Measurements from ENCODE around the gene NAALADL2.
A peak's percentile ranks its signal among the peaks of the same experiment; 100 is the strongest.
"Not testable (repeated sequence)": the region's sequence is repeated elsewhere in the genome, so short reads cannot be mapped to it uniquely, and the experiment has no call there.

The NAALADL2 gene

DNA sequence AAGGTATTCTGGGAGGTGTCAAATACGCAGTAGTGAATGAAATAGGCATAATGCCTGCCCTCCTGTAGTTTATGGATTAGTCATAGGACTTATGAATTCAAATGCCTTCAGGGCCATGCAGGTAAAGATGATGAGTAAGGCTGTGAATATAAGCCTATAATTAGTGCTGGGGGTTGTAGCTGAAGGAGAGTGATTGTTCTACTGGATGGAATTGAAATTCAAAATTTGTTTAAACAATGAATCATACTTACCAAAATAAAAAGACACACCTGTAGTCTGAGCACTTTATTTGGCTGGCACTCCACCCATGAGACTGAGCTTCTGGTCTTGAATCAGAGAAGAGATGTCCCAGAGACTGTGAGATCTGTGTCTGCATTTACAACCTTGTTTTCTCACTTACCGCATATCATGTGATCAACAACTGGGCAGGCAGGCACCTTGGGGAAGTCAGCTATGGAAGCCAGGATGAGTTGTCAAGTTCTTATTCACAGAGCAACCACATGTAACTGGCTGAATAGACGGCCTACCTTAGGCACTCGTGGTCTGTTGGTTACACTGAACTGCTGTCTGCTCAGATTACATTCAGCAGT, 291.8 kb downstream of the NAALADL2 start:
- peak; percentile 91 for DNase-seq

DNA sequence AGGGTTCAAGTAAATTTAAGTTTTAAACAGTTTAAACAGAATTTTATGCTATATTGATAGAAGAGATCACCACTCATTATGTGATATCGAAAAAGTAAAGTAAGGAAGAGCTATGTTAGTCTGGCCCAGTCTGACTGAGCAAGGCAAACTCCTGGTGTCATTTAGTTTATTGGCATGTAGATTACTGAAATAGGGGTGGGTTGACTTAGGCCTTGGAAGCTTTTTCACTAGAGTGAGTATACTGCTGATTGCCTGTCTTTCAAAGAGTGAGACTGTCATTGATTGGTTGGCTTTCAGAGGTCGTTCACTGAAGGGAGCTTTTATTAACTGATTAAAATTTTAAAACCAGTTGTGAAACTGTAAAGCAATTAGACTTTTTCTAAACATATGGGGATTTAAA, 294.5 kb downstream of the NAALADL2 start:
- DNase-seq: no peak

DNA sequence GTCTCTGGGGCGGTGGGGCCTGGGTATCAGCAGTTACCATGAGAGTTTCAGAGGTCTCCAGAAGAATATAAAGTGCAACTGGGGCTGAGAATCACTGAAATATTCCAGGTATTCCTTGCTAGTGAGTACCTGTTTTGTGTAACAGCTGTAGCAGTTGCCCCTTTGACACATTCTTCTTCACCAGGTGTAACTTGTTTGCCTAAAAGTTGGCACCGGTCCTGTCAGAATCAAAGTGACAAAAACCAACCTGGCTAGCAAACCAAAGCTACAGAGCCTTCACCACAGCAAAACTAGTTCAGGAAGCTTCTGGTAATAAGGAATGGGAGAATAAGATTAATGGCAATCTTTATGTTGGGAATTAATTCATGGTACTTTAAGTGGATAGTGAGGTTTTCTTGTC, 296.0 kb downstream of the NAALADL2 start:
- peak; percentile 27 for DNase-seq

DNA sequence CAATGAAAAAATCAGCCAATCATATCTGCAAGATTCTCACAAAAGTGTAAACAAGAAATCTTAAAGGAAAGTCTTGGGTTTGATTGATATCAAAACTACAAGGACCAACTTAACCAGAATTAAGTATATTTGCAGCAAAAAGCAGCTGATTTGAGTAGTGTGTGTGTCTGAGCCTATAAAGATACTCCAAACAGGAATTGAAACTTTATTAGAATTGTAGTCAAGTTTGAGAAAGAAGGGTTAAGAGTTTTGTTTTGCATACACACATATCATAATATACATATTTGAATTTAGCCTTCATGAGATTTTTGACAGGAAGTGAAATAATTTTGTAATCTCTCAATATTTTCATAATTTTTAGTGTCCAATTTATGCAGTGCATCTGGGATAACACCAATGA, 300.1 kb downstream of the NAALADL2 start:
- no peak for DNase-seq

DNA sequence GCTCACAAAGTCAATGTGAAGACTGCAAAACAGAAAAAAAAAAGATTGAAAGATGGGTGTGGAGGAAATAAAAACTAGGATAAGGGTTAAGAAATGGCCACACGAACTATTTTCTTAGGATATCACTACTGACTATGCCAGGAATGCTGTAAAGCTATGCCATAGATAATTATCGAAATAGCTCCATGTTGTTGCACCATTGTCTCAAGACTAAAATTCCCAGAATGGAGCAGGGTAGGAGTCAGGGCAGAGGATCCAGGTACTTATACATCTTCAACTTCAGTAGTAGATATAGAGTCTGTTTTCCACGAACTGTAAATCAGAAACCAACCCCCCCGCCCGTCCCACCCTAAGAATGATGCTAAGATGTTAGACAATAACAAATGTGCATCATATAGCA, 302.2 kb downstream of the NAALADL2 start:
- DNase-seq: no peak

DNA sequence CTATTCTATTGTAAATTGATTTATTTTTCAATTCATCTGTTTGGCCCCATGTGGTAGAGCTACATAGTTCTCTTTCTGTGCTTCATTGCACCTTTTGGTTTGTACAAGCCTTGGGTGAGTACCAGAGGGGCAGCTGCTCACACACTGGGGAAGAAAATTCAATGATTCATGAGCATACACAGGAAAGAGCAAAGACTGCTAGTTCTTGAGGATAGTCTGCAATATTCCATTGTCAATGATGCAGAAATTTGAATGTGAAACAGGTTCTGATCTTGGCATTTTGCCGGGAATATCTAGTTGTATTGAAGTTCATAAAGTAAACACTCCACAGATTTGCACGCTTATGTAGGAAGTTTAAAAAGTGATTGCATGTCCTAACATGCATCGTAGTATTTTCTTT, 304.6 kb downstream of the NAALADL2 start:
- peak; percentile 96 for DNase-seq

DNA sequence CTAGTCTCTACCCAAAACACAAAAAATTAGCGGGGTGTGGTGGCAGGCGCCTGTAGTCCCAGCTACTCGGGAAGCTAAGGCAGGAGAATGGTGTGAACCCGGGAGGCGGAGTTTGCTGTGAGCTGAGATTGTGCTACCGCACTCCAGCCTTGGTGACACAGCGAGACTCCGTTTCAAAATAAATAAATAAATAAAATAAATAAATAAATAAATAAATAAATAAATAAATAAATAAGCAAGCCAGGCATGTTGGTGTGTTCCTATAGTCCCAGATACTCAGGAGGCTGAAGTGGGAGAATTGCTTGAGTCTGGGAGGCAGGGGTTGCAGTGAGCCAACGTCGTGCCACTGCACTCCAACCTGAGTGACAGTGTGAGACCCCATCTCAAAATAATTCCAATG, 314.0 kb downstream of the NAALADL2 start:
- DNase-seq: not testable (repeated sequence)

DNA sequence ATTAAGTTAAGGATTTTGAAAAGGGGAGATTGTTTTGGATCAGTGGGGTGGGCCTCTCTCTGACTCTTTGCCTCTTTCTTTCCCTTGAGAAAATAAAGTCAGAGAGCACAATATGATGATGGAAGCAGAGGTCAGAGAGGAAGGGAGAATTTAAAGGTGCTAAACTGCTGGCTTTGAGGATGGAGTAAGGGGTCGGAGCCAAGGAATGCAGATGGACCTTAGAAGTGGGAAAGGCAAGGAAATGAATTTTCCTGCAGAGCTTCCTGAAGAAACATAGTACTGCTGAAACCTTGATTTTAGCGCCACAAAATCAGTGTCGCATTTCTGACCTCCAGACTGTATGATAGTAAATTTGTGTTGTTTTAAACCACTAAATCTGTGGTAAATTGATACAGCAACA, 317.4 kb downstream of the NAALADL2 start:
- no peak for DNase-seq

DNA sequence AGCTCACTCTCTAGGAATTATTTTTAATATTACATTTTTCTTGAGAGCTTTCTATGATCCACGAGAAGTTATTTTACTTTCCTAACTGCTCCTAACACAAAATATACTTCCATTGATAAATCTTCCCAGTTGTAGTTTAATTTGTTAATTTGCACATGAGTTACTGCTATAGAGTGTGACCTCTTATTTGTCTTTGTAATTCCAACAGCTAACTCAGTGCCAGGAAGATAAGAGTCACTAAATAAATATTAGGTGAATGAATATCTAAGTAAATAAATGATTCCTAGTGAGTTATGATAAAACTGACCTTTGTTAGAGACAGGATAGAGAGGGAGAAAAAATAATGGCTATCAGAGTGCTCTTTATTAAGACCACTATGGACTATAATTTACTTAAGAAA, 319.9 kb downstream of the NAALADL2 start:
- peak; percentile 86 for DNase-seq

DNA sequence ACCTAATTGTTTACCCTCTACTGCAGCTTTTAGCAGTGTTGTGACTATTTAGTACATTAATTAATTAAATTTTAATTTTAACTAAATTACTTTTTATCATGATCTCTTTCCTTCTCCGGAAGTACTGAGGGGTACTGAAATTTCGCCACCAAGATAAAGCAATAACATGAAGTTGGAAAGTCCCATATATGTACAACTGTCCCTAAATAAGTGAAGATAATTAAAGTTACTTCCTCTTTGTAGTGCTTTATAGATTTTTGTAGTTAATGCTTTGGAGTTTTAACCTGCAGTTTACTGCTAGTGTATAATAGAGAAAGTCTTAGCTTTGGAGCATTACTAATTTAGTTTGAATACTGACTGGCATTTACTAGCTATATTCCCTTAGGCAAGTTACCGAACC, 325.3 kb downstream of the NAALADL2 start:
- no peak for DNase-seq

DNA sequence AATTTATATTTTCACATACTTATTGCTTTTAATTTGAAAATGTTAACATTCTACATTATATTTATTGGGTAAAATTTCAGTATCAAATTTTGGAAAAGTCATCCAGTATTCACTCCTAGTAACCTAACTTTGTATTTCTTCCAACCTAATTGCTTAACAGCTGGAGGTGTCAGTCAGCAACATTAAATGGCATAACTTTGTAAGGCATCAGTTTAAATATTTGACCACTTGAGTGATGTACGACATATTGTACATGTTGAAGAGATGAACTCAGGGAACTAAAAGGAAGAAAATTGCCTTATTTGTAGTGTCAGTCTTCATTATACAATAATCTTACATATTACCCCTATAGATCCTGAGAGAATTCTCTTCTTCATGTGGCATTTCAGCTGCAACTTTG, 326.8 kb downstream of the NAALADL2 start:
- peak; percentile 4 for DNase-seq

DNA sequence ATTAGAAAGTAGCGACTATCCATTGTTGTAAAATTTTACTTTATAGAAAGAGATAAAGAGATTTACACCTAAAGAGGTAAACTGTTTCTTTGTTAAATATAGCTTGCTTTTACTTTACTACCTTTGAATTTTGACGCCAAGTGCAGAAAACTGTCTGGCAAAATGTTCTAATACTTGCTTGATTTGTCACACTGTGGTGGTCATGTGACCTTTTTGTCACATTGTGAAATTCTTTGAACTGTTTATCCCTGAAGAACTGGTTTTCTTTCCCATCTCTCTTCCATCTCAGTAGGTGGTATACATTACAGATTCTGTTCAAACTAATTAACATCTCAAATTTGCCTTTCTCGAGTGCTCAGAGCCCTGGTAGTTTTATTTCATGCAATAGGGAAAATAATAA, 327.4 kb downstream of the NAALADL2 start:
- peak; percentile 6 for DNase-seq

DNA sequence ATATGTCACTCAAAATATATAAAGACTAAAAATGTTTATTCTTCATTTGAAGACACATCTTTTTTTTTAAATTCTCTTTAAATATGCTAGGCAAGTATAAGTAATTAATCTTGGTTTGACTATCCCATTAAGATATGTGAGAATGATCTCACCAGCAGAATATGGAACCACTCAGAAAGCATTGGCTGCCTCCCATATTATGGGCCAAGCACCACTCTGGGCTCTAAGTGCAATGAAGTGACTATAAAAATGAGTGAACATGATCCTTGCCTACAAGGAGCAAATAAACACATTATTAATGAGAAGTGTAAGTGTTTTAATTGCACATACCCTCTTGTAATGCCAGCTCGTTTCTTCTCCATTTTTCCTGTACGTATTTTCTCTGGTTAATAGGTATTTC, 328.5 kb downstream of the NAALADL2 start:
- no peak for DNase-seq

DNA sequence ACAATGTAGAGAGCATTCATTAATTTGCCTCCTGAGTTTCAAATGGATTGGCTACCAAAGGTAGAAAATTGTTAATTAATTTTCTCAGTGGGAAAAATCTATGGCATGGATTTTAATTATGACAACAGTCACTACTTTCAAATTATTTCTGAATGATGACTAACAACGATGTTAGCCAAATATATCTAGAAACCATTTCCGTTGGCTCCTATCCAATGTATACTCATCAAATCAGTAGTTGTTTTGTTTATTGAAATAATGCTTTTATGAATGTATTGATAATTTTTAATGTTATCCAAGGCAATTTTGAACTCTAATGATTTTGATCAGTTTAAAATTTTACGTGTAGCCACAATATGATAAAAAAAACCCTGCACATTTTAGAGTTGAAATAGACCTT, 333.4 kb downstream of the NAALADL2 start:
- no peak for DNase-seq

DNA sequence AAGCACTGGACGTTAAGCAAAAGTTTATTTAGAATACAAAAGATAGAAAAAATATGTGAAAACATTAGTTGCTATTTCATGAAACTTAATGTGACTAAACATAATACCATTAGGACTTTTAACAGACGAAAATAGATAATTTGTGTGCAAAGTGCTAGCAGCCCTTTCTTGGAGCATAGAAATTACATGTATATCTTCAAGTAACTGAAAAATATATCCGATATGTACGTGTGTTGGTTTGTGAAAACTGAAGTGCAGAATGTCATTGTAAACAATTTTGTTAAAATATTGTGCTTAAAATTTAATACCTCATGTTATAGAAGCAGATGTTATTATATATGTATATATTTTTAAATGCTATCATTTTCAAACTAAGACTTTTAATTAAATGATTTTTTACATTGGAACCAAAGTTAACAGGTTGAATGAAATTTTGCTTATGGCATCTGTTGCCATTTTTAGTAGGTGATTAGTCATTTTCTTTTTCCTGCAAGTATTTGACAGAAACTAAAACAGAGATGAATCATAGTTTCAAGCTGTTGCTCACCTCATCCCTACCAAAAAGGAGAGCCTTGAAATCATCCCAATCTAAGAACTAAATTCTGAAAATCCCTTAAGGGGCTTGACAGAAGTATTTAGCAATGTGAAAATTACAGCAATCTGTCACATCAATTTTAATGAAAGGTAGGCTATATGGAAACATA, 334.8 kb downstream of the NAALADL2 start:
- peak; percentile 62 for DNase-seq

DNA sequence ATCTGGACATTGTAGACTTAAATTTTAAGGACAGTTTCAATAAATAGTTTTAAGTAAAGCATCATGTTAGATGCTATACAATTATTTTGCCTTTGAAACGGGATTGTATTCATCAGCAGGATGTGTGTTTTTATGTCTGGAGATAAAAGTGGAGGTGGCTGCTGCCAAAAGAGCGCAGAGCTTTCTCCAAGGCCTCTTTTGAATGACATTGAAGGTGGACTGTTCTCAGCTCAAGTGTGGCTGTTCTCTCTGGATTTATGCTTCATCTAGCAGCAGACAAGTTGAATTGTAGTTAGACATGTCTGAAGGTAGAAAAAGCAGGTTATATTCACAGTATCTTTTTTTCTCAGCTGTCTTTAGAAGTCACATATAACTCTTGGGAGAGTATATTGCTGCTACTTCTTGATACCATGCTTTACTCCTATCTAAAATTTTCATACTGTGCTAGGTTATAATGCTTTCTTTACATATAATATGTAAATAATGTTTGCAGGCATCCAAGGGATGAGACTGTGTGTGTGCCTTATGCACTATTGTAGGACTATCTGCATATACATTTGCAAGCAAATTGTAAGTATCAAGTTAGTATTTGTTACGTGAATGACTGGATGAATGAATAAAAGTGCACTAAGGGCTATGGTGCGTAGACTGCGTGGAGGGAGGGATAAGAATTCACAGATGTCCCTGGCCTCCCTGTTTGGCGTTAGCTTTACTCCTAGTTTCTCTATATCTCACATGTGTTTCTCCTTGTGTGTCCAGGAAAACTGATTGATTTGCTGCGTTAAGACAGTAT, 340.1 kb downstream of the NAALADL2 start:
- DNase-seq: no peak

DNA sequence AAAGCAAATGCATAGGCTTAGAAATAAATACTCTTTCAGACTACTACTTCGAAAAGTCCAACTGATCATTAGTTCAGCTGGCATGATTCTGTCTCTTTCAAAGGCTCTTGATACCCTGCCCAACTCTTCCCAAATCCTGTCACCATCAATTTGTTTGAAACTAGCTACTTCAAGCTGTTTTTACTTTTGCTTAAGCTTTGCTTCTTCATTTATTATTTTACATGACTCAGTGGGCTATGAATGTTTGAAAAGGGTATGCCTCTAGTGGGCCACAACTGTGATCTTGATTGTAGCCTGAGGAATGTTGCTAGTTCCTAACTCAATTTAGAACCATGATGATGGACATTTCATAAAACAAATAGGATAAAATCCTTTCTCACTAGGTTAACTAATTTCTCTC, 340.8 kb downstream of the NAALADL2 start:
- no peak for DNase-seq

DNA sequence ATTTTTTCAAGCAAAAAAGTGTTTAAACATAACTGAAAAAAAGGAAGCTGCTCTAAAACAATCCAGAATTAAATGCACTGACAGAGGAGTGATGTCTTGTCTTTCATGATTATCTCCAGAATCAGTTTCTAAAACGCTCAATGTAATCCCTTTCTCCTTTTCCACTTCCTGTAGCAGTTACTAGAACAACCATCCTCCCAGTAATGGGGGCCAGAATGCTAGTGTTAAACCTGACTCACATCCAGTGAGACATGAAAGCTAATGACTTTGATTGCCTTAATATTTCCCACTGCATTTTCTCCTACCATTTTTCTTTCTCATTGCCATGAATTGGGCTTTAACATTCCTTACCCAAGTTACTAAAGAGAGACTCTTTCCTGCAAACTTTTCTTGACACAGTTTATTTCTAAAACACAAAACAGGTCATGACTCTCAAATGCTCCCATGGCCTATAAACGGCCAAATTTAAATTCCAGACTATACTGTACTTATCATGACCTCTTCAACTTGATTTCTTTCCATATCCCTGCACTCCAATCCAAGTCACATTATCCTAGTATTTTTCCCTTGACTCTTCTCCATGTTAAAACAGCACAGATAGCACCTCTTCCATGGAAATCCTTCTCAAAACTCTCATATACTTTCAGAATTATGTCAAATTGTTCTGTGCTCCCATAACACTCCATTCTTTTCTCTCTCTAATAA, 341.4 kb downstream of the NAALADL2 start:
- no peak for DNase-seq

DNA sequence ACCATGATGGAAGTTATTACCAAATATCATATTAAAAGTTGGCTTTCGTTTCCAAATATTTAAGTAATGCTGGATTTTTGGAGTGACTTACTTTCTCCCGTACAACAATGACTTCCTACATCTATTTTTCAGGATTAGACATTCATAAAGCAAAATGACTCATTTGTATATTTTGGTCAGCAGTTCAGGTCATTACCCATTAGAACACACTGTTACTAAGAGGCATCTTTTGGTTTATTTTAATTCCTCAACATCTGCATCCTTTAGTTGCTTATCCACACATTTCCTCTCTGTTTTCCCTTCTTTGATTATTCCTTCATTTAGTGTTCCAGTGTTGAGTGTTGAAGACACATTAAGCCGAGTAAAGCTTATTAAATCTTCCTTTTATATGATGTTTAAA, 348.2 kb downstream of the NAALADL2 start:
- no peak for DNase-seq

DNA sequence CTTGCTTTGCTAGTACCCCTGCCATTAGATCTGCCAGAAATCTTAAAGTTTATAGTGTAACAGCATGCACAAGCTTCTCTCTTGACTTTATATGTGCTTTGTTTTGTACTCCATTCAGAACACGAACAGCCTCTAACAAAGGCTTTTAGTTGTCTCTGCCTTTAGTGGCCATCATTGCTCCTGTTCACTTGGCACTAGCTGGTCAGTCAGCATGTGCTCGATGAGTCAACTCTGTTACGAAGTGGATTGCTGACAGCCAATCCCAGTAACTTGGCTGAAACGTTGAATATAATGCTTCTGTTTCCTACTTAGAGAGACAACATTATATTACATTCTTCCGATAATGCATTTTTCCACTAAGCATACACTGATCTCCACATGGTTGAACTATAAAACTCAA, 349.2 kb downstream of the NAALADL2 start:
- peak; percentile 21 for DNase-seq

DNA sequence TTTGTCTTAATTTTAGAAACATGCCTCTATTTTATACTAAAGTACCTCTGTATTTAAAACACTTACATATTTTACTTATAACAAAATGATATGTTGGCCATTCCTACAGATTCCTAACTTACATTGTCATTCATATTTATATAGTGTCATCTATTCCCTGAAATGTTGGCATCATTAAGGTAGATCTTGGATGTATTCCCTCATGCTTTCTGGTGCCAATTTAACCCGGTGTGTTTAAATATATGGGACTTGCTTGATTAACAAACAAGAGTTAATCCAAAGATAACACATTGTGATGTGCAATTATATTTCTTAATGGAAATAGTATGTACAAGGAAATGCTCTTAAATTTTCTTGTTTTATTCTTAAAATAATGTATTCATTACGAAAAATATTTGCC, 352.3 kb downstream of the NAALADL2 start:
- DNase-seq: no peak

DNA sequence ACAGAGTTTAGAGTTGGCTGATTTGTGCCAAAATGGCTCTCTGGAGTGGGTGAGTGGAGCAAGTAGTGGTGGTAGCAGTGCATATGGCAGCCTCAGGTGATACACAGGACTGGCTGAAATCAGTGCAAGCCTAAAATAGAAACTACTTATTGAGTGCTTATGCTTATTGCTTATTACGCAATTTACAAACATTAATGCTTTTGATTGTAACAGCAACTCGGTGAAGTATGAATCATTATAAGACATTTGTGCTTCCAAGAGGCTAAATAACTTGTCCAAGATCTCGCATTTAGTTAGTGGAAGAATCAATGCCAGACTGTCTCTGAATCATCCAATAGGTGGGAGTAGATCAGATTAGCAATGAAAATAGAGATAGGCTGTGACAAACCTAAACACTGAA, 353.8 kb downstream of the NAALADL2 start:
- no peak for DNase-seq

DNA sequence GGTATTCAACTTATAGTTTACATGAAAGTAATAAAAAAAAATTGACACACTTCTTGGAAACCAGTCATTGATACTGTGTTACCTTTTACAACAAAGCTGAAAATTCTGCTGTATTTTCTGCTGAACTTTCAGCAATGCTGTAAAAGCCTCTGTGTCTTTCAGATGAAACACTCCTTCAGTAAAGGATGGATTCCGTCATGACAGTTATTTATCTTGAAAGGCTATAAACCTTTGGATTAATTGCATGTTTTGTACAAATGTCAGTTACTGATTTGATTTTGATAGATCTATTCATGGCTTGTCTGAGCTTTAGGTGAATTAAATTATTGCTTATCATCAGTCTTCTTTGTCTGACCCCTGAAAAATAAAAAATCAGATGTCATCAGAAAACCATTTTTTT, 355.1 kb downstream of the NAALADL2 start:
- no peak for DNase-seq

DNA sequence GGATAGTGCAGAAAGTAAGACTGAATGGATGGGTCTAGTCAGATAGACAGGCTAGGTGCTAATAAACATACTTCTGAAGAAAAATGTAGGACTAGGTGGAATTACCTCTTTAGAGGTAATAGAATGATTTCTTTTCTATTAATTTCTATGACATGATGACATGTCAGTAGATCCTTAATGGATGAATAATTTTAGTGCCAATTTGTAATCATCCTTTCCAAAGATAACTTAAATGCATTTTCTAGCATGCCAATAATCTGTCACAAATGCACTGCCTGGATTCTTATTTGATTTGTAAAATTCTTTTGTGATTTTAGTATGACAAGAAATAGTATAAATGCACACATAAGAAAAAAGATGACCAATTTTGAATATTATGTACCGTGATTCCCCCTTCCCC, 356.7 kb downstream of the NAALADL2 start:
- DNase-seq: no peak
